C4-2B (cell line): ENCODE data around the gene PTPRN2.

ENCODE experiments used
- H3K27ac ChIP-seq: fragments of 450-650 bp; 2 replicates; pipeline ENCODE4 v1.5.1; 2017
- ZFX ChIP-seq: fragments of 450-650 bp; IDR thresholded peaks from 2 replicates; pipeline ENCODE4 v1.6.1; 2017
- TF ChIP-seq, protein P1 (sequence below): fragments of 450-650 bp; conservative IDR thresholded peaks from 2 replicates; pipeline ENCODE4 v1.5.1; 2017; ENCODE audit warnings: mild to moderate bottlenecking

The PTPRN2 gene

GRCh38 chr7:157575777-157576176 is 1011.8 kb downstream of the PTPRN2 start:
- TF ChIP-seq ZFX = no peak
- TF ChIP-seq, protein P1, sequence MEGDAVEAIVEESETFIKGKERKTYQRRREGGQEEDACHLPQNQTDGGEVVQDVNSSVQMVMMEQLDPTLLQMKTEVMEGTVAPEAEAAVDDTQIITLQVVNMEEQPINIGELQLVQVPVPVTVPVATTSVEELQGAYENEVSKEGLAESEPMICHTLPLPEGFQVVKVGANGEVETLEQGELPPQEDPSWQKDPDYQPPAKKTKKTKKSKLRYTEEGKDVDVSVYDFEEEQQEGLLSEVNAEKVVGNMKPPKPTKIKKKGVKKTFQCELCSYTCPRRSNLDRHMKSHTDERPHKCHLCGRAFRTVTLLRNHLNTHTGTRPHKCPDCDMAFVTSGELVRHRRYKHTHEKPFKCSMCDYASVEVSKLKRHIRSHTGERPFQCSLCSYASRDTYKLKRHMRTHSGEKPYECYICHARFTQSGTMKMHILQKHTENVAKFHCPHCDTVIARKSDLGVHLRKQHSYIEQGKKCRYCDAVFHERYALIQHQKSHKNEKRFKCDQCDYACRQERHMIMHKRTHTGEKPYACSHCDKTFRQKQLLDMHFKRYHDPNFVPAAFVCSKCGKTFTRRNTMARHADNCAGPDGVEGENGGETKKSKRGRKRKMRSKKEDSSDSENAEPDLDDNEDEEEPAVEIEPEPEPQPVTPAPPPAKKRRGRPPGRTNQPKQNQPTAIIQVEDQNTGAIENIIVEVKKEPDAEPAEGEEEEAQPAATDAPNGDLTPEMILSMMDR = no peak
- no peak overlapping the region for H3K27ac ChIP-seq

DNA sequence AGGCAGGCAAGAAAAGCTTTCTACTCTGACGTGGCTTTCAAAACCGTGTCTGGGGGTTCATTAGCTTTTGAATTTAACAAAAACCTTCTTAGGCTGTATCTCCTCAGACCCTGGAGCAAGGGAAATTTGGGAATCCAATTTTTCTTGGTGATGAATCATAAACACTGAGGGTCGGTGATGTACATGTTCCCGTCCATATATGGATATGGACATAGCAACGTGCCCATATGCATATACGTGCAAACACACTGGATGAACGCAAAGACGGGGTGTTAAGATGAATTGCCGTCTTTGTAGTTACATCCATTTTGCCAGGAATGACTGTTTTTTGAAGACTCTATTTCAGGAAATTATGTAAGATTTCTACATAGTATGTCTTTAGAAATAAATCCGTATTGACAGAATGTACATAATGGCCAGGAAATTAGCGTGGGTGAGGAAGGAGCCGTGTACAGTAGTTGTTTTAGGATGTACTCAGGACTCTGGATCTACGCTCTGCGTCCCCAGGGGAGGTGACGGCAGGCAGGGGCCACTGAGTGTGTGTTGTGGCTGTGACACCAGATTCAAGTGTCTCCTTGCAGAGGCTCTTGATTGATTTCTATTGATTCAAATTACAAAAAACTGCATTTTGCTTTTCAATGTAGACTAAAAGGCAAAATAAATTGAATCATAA is 1012.6 kb downstream of the PTPRN2 start:
- H3K27ac ChIP-seq = no peak overlapping the region
- TF ChIP-seq, protein P1 = no peak

DNA sequence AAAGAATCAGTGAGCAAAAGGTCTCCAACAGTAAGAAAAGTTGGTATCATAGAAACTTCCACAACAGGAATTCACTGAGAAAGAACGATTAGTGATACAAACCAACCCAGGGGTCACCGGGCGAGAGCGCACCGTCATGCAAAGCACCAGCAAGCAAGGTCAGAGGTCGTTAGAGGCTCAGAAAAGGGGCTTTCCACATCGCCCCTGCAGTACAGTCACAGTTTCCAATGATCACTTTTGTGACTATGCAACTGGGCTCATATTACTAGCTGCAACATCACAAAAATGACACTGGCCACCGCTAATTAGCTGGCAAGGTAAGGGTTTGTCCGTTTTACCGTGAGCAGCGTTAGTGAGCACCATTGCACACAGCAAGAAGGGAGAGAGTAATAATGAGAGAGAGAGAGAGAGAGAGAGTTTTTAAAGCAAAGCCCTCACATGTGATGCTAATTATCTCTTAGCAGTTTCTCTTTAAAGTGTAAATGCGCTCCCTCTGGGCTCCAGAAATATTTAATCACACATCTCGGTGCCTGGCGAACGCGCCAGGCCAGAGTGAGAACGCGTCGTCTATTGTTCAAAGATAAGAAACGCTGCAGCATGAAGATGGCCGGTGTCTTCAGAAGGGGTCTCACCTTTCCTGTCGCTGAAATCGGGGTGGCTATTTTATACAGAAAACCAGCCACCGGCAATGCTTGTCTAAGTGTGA is 1013.4 kb downstream of the PTPRN2 start:
- no peak overlapping the region for H3K27ac ChIP-seq
- TF ChIP-seq, protein P1 = no peak
- no peak for TF ChIP-seq ZFX

DNA sequence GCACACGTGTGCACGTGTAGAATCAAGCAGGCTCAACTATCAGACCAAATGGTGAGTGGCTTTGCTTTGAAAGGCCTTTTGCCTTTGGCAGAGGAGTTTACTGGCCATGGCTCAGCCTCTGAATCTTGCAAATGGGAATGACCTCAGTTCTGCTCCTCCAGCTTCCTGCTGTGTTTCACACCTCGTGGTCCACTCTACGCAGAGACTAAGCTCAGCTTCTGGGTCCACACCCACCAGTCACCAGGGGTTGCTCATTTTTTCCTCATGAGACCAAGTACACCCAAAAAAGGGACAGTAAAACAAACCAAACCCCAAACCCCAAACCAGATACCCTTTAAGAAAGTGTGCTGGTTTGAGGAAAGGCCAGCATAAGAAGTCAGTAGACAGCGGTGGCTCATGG is 1014.4 kb downstream of the PTPRN2 start:
- no peak overlapping the region for H3K27ac ChIP-seq
- TF ChIP-seq, protein P1 = no peak
- TF ChIP-seq ZFX = no peak

- no peak for TF ChIP-seq ZFX
- TF ChIP-seq, protein P1 = no peak
- H3K27ac ChIP-seq = no peak overlapping the region
Observed at GRCh38 chr7:157572622-157573021, 1015.0 kb downstream of the PTPRN2 start.

GRCh38 chr7:157570531-157571200 is 1017.0 kb downstream of the PTPRN2 start:
- H3K27ac ChIP-seq = no peak overlapping the region
- TF ChIP-seq ZFX = no peak
- TF ChIP-seq, protein P1 = no peak

DNA sequence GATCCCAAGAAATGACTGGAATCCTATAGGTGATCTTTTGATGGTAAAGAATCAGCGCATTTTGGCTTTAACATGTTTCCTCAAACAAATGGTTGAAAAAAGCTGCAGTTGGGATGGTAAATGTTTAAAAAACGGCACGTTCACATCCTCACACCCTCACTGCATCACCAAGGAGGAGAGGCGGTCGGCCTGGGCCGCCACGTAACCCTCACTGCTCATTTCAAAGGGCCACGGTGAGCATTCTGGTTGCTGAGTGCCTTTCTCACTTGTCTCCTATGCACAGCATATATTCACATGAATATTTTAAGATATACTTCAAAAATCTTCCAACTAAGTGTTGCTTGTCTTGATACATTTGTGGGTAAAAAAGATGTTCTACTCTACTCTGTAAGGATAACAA is 1017.7 kb downstream of the PTPRN2 start:
- no peak overlapping the region for H3K27ac ChIP-seq
- TF ChIP-seq ZFX = no peak
- TF ChIP-seq, protein P1 = no peak
